Small intestine (tissue), 7 donors: ENCODE results near the gene DAP3. TPM values are rescaled to one million over a fixed set of nuclear protein-coding genes. Genes with fewer than 3 reads are reported as not detected.
"Not testable (repeated sequence)": the region's sequence is repeated elsewhere in the genome, so short reads cannot be mapped to it uniquely, and the experiment has no call there.

Source experiments
- DNase-seq, 2 donors: peaks; one replicate each; pipeline versions ENCODE4 v3.0.0 to v3.0.0-alpha.2; 2013
- FAIRE-seq: peaks from 2 replicates; lab custom pipeline; 2012; peaks lifted over from hg19 to GRCh38; lab: Jason Lieb, UNC
- H3K27ac ChIP-seq, 3 donors: one replicate each; pipeline ENCODE4 v1.5.1; 2013; ENCODE audit warnings: low read length in 2 of 3, mild to moderate bottlenecking in 2 of 3, control low read depth in 1 of 3, inconsistent platforms in 1 of 3, low read depth in 1 of 3, moderate library complexity in 1 of 3
- H3K27me3 ChIP-seq, 3 donors: one replicate each; pipeline ENCODE4 v1.6.1; 2013; ENCODE audit warnings: low read length in 3 of 3, inconsistent platforms in 1 of 3; ENCODE audit not compliant: control insufficient read depth in 3 of 3, insufficient read depth in 3 of 3
- H3K36me3 ChIP-seq, 3 donors: one replicate each; pipeline ENCODE4 v1.6.1; 2013; ENCODE audit warnings: low read length in 3 of 3, inconsistent platforms in 1 of 3, low read depth in 1 of 3, mild to moderate bottlenecking in 1 of 3, moderate library complexity in 1 of 3; ENCODE audit not compliant: control insufficient read depth in 3 of 3, insufficient read depth in 2 of 3
- H3K4me1 ChIP-seq, 3 donors: one replicate each; pipeline ENCODE4 v1.6.1; 2013; ENCODE audit warnings: low read length in 2 of 3, inconsistent platforms in 1 of 3, low read depth in 1 of 3, mild to moderate bottlenecking in 1 of 3, moderate library complexity in 1 of 3; ENCODE audit not compliant: control insufficient read depth in 3 of 3, insufficient read depth in 2 of 3
- H3K4me3 ChIP-seq, 3 donors: one replicate each; pipeline ENCODE4 v1.5.1; 2013; ENCODE audit warnings: low read length in 3 of 3, control low read depth in 1 of 3, inconsistent platforms in 1 of 3, low read depth in 1 of 3, mild to moderate bottlenecking in 1 of 3, moderate library complexity in 1 of 3
- H3K9me3 ChIP-seq, 2 donors: one replicate each; pipeline ENCODE4 v1.6.1; 2013; ENCODE audit warnings: low read depth in 1 of 2, low read length in 1 of 2; ENCODE audit not compliant: control insufficient read depth in 2 of 2, insufficient read depth in 1 of 2
- WGBS, 3 donors: extraction: QIAGEN DNeasy Blood & Tissue Kit; methylation state at CpG; one replicate each; pipeline ENCODE4 v1.1.7; 2013; 5-methylcytosine and 5-hydroxymethylcytosine counted together
- polyA plus RNA-seq, 4 donors: library from polyadenylated mRNA; stranded (reverse) in 3 of 4; unstranded in 1 of 4; fragments of 200-250 nt in 3 of 4; fragments of 120-200 nt in 1 of 4; gene quantifications; one replicate each; pipeline versions ENCODE4 v1.2.1 to v1.2.3, GENCODE V29; 2013
- donor health status: healthy with polysubstance abuse.
- donor health status: control.
- donor health status: control.
- donor health status: Bipolar disorder and iron deficiency.
- donor health status: healthy.

The DAP3 gene
- polyA plus RNA-seq, 4 donors: 86.5 to 97.8 (median 91.4) TPM

DNA sequence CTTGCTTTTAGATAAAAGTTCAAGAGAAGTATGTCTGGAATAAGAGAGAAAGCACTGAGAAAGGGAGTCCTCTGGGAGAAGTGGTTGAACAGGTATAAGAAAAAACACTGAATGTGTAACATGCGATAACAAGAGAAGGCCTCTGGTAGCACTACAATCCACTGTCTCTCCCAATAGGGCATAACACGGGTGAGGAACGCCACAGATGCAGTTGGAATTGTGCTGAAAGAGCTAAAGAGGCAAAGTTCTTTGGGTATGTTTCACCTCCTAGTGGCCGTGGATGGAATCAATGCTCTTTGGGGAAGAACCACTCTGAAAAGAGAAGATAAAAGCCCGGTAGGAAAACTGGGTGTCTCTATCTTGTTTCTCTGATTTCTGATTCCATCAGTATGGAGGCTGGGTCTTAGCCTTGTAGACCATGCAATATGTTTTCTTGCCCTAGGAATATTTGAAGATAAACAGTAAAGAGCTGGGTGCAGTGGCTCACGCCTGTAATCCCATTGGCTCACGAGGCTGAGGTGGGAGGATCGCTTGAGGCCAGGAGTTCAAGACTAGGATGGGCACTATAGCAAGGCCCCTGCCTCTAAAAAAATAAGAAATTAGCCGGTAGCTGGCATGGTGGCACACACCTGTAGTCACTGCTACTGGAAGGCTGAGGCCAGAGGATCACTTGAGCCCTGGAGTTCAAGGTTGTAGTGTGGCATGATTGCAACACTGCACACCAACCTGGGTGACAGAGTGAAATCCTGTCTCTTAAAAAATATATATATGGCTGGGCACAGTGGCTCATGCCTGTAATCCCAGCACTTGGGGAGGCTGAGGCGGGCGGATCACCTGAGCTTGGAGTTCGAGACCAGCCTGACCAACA, 40.4 kb downstream of the DAP3 start:
- H3K36me3 ChIP-seq: peaks cover 2 to 43% (median 5%) of the 10 kb centered on the region in 3 donors
- FAIRE-seq (no peak), DNase-seq (peak; percentile 70 to 73)
- H3K4me1 ChIP-seq: no peaks in the 10 kb centered on the region
- no peak overlapping the region for H3K27ac ChIP-seq
- no peaks in the 10 kb centered on the region for H3K27me3 ChIP-seq
- 63 to 65% (median 64%) methylated on average over 12 of the region's 12 CpGs for WGBS, 3 donors
- H3K9me3 ChIP-seq: no peaks in the 10 kb centered on the region
- H3K4me3 ChIP-seq: peak overlapping the region in 1 of 3 donors; percentile 11

DNA sequence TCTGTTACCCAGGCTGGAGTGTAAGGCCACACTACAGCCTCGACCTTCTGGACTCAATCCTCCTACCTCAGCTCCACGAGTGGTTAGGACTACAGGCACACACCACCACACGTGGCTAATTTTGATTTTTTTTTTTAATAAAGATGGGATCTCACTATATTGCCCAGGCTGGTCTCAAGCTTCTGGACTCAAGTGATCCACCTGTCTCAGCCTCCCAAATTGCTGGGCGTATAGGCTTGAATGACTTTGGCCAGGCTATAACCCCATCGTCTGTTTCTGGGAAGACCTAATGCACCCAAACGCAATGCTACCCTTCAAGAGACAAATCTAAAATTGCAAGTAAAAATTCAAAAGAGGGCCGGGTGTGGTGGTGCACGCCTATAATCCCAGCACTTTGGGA, 52.1 kb downstream of the DAP3 start:
- WGBS, 3 donors: 89 to 90% (median 89%) methylated on average over 8 of the region's 8 CpGs
- no peak for FAIRE-seq
- H3K27me3 ChIP-seq: no peaks in the 10 kb centered on the region
- H3K27ac ChIP-seq: no peak overlapping the region
- no peaks in the 10 kb centered on the region for H3K9me3 ChIP-seq
- DNase-seq: no peak
- H3K4me1 ChIP-seq: peaks cover 0 to 2% (median 0%) of the 10 kb centered on the region in 3 donors
- H3K4me3 ChIP-seq: no peak overlapping the region
- H3K36me3 ChIP-seq: peaks cover 6 to 14% (median 9%) of the 10 kb centered on the region in 3 donors

DNA sequence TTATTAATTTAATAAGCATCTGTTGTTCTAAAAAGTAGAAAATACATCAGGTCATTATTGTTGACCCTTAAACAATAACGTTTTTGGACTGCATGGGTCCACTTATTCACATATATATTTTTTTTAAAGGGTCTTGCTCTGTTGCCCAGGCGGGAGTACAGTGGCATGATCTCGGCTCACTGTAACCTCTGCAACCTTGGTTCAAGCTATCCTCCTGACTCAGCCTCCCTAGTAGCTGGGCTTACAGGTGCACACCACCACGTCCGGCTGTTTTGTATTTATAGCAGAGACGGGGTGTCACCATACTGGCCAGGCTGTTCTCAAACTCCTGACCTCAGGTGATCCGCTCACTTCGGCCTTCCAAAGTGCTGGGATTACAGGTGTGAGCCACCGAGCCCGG, 53.0 kb downstream of the DAP3 start:
- Histone ChIP-seq H3K36me3 (peaks cover 5 to 7% (median 6%) of the 10 kb centered on the region in 3 donors), H3K4me1 (peaks cover 0 to 2% (median 0%) of the 10 kb centered on the region in 3 donors), H3K27me3 (no peaks in the 10 kb centered on the region), H3K4me3 (no peak overlapping the region), H3K27ac (no peak overlapping the region), H3K9me3 (no peaks in the 10 kb centered on the region)
- FAIRE-seq: no peak
- 89 to 91% (median 91%) methylated on average over 10 of the region's 10 CpGs for WGBS, 3 donors
- DNase-seq: no peak

DNA sequence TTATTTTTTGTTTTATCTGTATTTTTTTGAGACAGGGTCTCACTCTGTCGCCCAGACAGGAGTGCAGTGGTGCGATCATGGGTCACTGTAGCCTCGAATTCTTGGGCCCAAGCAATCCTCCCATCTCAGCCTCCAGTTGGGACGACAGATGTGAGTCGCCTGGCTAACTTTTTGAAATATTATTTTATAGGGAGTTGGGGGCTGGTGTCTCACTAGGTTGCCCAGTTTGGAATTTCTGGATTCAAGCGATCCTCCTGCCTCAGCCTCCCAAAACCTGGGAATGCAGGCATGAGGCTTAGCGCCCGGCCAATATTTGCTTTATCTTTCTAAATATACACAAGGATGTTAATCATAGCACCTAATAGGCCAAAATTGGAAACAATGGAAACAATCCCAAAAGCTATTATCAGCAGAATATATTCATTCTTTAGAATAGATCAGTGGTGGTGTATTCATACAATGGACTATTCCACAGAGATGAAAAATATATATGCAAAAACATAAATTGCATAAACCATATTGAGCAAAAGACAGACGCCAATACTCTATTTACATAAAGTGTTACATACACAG, 55.9 kb downstream of the DAP3 start:
- no peak for FAIRE-seq
- H3K27me3 ChIP-seq: no peaks in the 10 kb centered on the region
- peak overlapping the region; percentile 49 to 58 (median 55) for H3K4me3 ChIP-seq
- peak overlapping the region in 2 of 3 donors; percentile 50 to 85 for H3K27ac ChIP-seq
- peaks cover 0 to 2% (median 0%) of the 10 kb centered on the region in 3 donors for H3K4me1 ChIP-seq
- peaks cover 0 to 18% (median 0%) of the 10 kb centered on the region in 3 donors for H3K36me3 ChIP-seq
- no peak for DNase-seq
- 69 to 74% (median 73%) methylated on average over 9 of the region's 9 CpGs for whole genome bisulfite sequencing, 3 donors
- H3K9me3 ChIP-seq: no peaks in the 10 kb centered on the region

DNA sequence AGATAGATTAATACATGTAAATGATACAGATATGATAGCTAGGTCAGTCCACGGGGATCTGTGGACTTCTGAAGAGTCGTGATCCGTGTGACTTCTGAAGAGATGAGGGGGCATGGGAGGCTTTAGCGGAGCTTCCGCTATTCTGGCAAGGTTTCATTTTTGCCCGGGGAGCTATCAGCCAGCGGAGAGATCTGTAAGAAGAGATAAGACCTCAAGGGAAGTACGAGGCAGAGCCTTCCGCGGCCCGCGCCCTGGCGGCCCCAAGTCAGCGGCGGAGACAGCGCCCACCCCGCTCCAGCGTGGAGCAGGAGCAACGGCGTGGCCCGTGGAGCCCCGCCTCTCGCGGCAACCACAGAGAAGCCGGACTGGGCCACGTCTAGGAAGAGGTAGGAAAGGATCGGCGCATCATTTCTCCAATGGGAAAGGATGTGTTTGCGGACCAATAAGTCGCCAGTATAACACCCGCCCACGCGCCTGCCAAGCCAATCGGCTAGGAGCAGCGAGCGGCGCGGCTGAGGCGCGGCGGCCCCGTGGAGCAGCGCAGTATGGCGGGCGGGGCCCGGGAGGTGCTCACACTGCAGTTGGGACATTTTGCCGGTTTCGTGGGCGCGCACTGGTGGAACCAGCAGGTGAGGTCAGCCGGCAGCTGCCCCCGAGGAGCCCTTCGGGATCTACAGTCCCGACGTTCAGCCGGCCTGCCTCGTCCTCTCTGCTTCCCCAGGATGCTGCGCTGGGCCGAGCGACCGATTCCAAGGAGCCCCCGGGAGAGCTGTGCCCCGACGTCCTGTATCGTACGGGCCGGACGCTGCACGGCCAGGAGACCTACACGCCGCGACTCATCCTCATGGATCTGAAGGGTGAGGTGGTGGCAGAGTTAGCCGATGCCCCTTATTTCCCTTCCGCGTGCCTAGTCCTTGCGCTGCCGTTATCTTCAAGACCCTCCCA, 56.7 kb downstream of the DAP3 start:
- H3K27me3 ChIP-seq, H3K4me1 ChIP-seq, H3K9me3 ChIP-seq, FAIRE-seq: not testable (repeated sequence)
- DNase-seq: peak; percentile 95 to 96
- H3K4me3 ChIP-seq: peak overlapping the region; percentile 49 to 58 (median 55)
- WGBS, 3 donors: 0% methylated on average over 32 to 48 of the region's 77 CpGs
- H3K27ac ChIP-seq: peak overlapping the region; percentile 50 to 85 (median 61)
- H3K36me3 ChIP-seq: peaks cover 0 to 22% (median 0%) of the 10 kb centered on the region in 3 donors

DNA sequence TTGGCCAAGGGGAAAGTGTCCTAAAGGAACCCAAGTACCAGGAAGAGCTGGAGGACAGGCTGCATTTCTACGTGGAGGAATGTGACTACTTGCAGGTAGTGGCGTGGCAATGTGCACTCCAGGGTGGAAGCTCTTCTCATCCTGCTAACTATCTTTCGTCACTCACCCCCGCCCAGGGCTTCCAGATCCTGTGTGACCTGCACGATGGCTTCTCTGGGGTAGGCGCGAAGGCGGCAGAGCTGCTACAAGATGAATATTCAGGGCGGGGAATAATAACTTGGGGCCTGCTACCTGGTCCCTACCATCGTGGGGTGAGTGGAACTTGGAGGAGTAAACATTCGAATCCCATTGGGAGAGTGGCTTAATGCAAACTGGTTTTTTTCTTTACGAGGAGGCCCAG, 58.7 kb downstream of the DAP3 start:
- not testable (repeated sequence) for H3K4me1 ChIP-seq, H3K27ac ChIP-seq, H3K4me3 ChIP-seq, DNase-seq, H3K27me3 ChIP-seq, H3K9me3 ChIP-seq, FAIRE-seq
- peaks cover 0 to 38% (median 5%) of the 10 kb centered on the region in 3 donors for H3K36me3 ChIP-seq
- 93 to 97% (median 96%) methylated on average over 10 to 11 of the region's 12 CpGs for WGBS, 3 donors

DNA sequence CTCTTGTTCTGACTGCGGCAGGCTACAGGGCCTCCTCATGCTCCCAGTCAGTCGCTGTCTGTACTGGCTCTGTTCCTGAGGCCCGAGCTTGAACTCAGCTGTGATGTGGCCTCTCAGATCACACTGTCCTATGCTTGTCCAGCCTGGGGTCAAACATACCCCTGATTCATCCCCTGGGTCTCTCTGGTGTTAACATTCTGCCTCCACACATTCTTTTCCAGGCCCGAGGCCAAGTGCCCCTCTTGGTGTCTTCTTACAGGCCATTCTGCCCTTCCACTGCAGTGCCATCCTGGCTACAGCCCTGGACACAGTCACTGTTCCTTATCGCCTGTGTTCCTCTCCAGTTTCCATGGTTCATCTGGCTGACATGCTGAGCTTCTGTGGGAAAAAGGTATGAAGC, 59.2 kb downstream of the DAP3 start:
- not testable (repeated sequence) for H3K27ac ChIP-seq, H3K27me3 ChIP-seq, H3K9me3 ChIP-seq, H3K4me1 ChIP-seq, DNase-seq, FAIRE-seq, H3K4me3 ChIP-seq
- 83 to 91% (median 89%) methylated on average over 5 of the region's 5 CpGs for WGBS, 3 donors
- H3K36me3 ChIP-seq: peaks cover 0 to 41% (median 9%) of the 10 kb centered on the region in 3 donors

DNA sequence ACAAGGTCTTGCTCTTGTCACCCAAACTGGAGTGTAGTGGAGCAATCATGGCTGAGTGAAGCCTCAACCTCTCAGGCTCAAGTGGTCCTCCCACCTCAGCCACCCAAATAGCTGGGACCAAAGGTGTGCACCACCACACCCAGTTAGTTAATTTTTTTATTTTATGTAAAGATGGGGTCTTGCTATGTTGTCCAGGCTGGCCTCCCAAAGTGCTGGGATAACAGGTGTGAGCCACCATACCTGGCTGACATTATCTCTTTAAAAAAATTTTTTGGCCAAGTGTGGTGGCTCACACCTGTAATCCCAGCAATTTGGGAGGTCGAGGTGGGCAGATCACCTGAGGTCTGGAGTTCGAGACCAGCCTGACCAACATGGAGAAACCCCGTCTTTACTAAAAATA, 70.1 kb downstream of the DAP3 start:
- H3K9me3 ChIP-seq, H3K27me3 ChIP-seq, DNase-seq, H3K4me3 ChIP-seq, H3K27ac ChIP-seq, FAIRE-seq: not testable (repeated sequence)
- peaks cover 0 to 24% (median 0%) of the 10 kb centered on the region in 3 donors for H3K4me1 ChIP-seq
- 95 to 100% (median 98%) methylated on average over 3 of the region's 3 CpGs for WGBS, 3 donors
- H3K36me3 ChIP-seq: peaks cover 7 to 66% (median 20%) of the 10 kb centered on the region in 3 donors
